MCF 10A (cell line): ENCODE results near the gene CCL18. TPM values are rescaled to one million over a fixed set of nuclear protein-coding genes. Genes with fewer than 3 reads are reported as not detected.

Experiments
- BruUV-seq: library from RNA; stranded (reverse); fragments of 400-500 nt; replicated peaks from 2 replicates; lab custom pipeline; 2021; lab: Mats Ljungman, UMichigan
- CTCF ChIA-PET: fragments of 300-600 bp; sonication (Branson Sonifier 250); formaldehyde crosslinking; extraction: SDS; loops from one replicate; lab custom pipeline; 2021; ENCODE audit warnings: antibody characterized with exemption, inconsistent platforms; lab: Yijun Ruan, JAX
- POLR2A ChIA-PET: fragments of 300-600, 350-650 bp; sonication (Branson Sonifier 250); formaldehyde crosslinking; extraction: SDS; loops from one replicate; lab custom pipeline; 2020; ENCODE audit warnings: antibody characterized with exemption, inconsistent platforms; lab: Yijun Ruan, JAX
- DNase-seq: peaks from one replicate; pipeline ENCODE4 v3.0.0-alpha.2; 2018; ENCODE audit not compliant: unreplicated experiment
- H3K27ac Mint-ChIP-seq: one replicate; pipeline ENCODE4 v1.8.0; 2022; ENCODE audit warnings: mild to moderate bottlenecking, low read depth, mixed read lengths; ENCODE audit not compliant: unreplicated experiment
- H3K27me3 Mint-ChIP-seq: one replicate; pipeline ENCODE4 v1.8.0; 2022; ENCODE audit warnings: mixed read lengths; ENCODE audit not compliant: insufficient read depth, unreplicated experiment
- H3K36me3 Mint-ChIP-seq: one replicate; pipeline ENCODE4 v1.8.0; 2022; ENCODE audit warnings: mild to moderate bottlenecking, moderate library complexity, mixed read lengths; ENCODE audit not compliant: insufficient read depth, unreplicated experiment
- H3K4me1 Mint-ChIP-seq: one replicate; pipeline ENCODE4 v1.8.0; 2022; ENCODE audit warnings: mixed read lengths; ENCODE audit not compliant: insufficient read depth, unreplicated experiment
- H3K4me3 Mint-ChIP-seq: one replicate; pipeline ENCODE4 v1.8.0; 2022; ENCODE audit warnings: mild to moderate bottlenecking, moderate library complexity, mixed read lengths; ENCODE audit not compliant: unreplicated experiment
- H3K9me3 Mint-ChIP-seq: one replicate; pipeline ENCODE4 v1.8.0; 2022; ENCODE audit warnings: mixed read lengths; ENCODE audit not compliant: unreplicated experiment
- intact Hi-C: fragments of 100-400 bp; cut with micrococcal nuclease; formaldehyde crosslinking; loops from 2 replicates; pipeline ENCODE4 v1.14.1; 2022
- total RNA-seq: library from RNA; stranded (reverse); gene quantifications from 2 replicates; pipeline ENCODE4 v1.2.3, GENCODE V29; 2022
- TF ChIP-seq, protein P1 (sequence below): fragments of 200-600 bp; IDR thresholded peaks from one replicate; pipeline ENCODE4 v1.8.0; 2022; ENCODE audit warnings: antibody characterized with exemption, mild to moderate bottlenecking; ENCODE audit not compliant: unreplicated experiment

Gene CCL18
- total RNA-seq, 1 experiment from 2014 or later = not detected

DNA sequence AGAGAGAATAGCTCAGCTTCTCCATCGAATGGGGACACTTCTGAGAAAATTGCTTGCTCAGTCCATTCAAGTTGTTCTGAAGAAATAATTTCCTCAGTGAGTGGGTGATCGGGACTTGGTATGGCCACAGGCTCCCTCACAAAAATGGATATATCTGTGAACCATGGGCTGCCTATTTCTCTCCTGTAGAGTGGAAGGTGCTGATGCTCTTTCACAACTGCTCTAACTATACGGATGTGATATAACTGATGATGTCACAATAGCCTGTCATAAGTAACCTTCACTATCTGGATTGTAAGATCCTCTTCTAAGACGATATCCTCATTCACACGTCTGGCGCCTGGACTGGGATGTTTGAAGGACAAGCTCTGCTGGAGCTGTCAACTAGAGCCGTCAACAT lies 4.7 kb upstream of the CCL18 start:
- POLR2A ChIA-PET = no interaction called here
- H3K27ac Mint-ChIP-seq = no peak overlapping the region
- CTCF ChIA-PET = no interaction called here

DNA sequence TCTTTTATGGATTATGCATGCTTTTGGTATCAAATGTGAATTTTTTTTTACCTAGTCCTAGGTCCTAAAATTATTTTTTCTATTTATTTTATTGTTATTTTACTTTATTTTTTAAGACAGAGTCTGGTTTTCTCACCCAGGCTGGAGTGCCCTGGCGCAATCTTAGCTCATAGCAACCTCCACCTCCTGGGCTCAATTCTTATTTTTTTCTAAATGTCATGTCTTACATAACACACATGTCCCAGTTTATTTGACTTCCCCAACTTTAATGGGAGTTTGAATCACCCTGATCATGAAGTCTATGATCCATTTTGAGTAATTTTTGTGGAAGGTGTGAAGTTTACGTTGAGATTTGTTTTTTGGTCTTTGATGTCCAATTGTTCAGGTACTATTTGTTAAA lies 3.3 kb upstream of the CCL18 start:
- no peak overlapping the region for H3K27ac Mint-ChIP-seq
- BruUV-seq = no TSS peak
- peaks cover 56% of the 10 kb centered on the region for H3K27me3 Mint-ChIP-seq
- H3K4me3 Mint-ChIP-seq = no peak overlapping the region
- POLR2A ChIA-PET = no interaction called here
- TF ChIP-seq, protein P1, sequence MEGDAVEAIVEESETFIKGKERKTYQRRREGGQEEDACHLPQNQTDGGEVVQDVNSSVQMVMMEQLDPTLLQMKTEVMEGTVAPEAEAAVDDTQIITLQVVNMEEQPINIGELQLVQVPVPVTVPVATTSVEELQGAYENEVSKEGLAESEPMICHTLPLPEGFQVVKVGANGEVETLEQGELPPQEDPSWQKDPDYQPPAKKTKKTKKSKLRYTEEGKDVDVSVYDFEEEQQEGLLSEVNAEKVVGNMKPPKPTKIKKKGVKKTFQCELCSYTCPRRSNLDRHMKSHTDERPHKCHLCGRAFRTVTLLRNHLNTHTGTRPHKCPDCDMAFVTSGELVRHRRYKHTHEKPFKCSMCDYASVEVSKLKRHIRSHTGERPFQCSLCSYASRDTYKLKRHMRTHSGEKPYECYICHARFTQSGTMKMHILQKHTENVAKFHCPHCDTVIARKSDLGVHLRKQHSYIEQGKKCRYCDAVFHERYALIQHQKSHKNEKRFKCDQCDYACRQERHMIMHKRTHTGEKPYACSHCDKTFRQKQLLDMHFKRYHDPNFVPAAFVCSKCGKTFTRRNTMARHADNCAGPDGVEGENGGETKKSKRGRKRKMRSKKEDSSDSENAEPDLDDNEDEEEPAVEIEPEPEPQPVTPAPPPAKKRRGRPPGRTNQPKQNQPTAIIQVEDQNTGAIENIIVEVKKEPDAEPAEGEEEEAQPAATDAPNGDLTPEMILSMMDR = no peak
- CTCF ChIA-PET = no interaction called here
- H3K4me1 Mint-ChIP-seq = no peaks in the 10 kb centered on the region
- no peaks in the 10 kb centered on the region for H3K36me3 Mint-ChIP-seq
- no peak for DNase-seq
- intact Hi-C loops = no loop called here
- no peaks in the 10 kb centered on the region for H3K9me3 Mint-ChIP-seq

More for the DNA sequence above, 4.7 kb upstream of the CCL18 start:
- BruUV-seq = no TSS peak
- Mint-ChIP-seq H3K9me3 (no peaks in the 10 kb centered on the region), H3K4me1 (no peaks in the 10 kb centered on the region), H3K4me3 (no peak overlapping the region), H3K27me3 (peaks cover 44% of the 10 kb centered on the region), H3K36me3 (no peaks in the 10 kb centered on the region)
- intact Hi-C loops = no loop called here
- TF ChIP-seq, protein P1 = no peak
- DNase-seq = no peak

DNA sequence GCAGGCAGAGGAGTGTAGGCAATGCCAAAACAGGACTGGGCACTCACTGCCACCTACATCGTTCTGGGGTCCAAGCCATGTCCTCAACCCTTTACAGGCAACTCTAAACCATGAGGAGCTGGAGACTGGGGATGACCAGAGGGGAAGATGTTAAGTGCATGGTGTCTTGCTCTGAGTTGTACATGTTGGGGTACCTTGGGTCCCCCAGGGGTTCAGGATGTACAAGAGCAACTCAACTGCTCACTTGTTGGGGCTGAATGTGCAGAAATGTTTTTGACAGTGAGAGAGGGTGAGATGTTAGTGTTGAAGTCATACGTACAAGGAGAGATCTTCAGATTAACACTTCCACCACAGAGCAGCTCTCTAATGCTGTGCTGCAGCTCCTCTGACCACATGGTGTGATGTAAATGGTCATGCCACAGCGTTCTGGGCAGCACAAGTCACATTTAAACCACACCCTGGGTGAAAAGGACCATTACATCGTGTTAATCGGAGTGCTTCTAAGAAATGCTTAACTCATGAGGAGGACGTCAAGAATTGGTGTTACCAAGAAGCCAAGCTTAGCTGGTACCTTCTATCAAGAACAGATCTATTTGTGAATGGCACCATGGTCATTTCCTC lies 2.4 kb downstream of the CCL18 start:
- intact Hi-C loops = no loop called here
- Mint-ChIP-seq H3K27me3 (peaks cover 48% of the 10 kb centered on the region), H3K27ac (no peak overlapping the region), H3K4me3 (no peak overlapping the region), H3K36me3 (no peaks in the 10 kb centered on the region), H3K4me1 (no peaks in the 10 kb centered on the region), H3K9me3 (no peaks in the 10 kb centered on the region)
- DNase-seq = no peak
- ChIA-PET CTCF (interaction anchor here (1.0 kb wide), 1 partner anchor 82 kb away, joined by 3 read pairs; no protein-coding TSS in a partner anchor), POLR2A (no interaction called here)
- no TSS peak for BruUV-seq
- TF ChIP-seq, protein P1 = no peak

DNA sequence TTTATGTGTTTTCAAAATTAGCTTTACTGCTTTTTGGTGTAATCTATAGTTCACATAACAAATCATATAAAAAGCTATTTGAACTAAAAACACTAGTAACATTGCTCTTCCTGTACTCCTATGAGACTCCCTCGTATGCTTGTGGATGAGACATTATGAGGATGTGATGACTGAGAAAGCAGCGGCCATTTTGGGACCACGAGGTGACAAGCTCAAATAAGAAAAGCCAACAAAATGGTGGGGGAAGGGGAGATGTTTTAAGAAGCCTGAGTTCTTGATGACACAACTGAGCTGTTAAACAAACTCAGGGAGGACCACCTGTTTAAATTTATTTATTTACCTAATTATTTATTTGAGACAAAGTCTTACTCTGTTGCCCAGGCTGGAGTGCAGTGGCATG lies 4.5 kb downstream of the CCL18 start:
- ChIA-PET POLR2A (no interaction called here), CTCF (interaction anchor here (1.1 to 1.4 kb wide), 2 partner anchors 80 to 95 kb away, joined by 3 to 4 read pairs; no protein-coding TSS in a partner anchor)
- H3K27me3 Mint-ChIP-seq = peaks cover 33% of the 10 kb centered on the region
- H3K4me3 Mint-ChIP-seq = no peak overlapping the region
- DNase-seq = no peak
- no peaks in the 10 kb centered on the region for H3K36me3 Mint-ChIP-seq
- no peak overlapping the region for H3K27ac Mint-ChIP-seq
- H3K4me1 Mint-ChIP-seq = no peaks in the 10 kb centered on the region
- BruUV-seq = no TSS peak
- TF ChIP-seq, protein P1 = no peak
- no peaks in the 10 kb centered on the region for H3K9me3 Mint-ChIP-seq
- intact Hi-C loops = no loop called here
